IMR-90 (cell line): ENCODE results near the gene DAB1. TPM values are rescaled to one million over a fixed set of nuclear protein-coding genes. Genes with fewer than 3 reads are reported as not detected.

ENCODE experiments used
- ATAC-seq: fragments of 200-7000 bp; cut with Tn5 transposase; 2 replicates; pipeline ENCODE4 v1.9.1; 2020; ENCODE audit warnings: low read depth, mild to moderate bottlenecking, moderate library complexity
- BruUV-seq: library from RNA; stranded (reverse); fragments of 400-500 nt; replicated peaks from 2 replicates; lab custom pipeline; 2021; lab: Mats Ljungman, UMichigan
- CTCF ChIA-PET: fragments of 300-600 bp; formaldehyde crosslinking; extraction: SDS; loops from one replicate; lab custom pipeline; 2021; ENCODE audit warnings: antibody characterized with exemption; lab: Yijun Ruan, JAX
- POLR2A ChIA-PET: fragments of 300-600 bp; sonication (Branson Sonifier 250); formaldehyde crosslinking; loops from one replicate; lab custom pipeline; 2022; ENCODE audit warnings: antibody characterized with exemption; ENCODE audit not compliant: unreplicated experiment; lab: Charles Lee
- DNase-seq: peaks from one replicate; pipeline ENCODE4 v3.0.0; 2013
- H2AFZ ChIP-seq: replicated peaks from 2 replicates; pipeline ENCODE3; 2013; ENCODE audit warnings: low read length, mild to moderate bottlenecking; ENCODE audit not compliant: poor library complexity
- H2AK5ac ChIP-seq: 2 replicates; pipeline ENCODE4 v1.6.1; 2013; ENCODE audit warnings: low read depth, low read length, inconsistent platforms
- H2AK9ac ChIP-seq: replicated peaks from 2 replicates; pipeline ENCODE3; 2013; ENCODE audit warnings: mild to moderate bottlenecking, low read depth, low read length, moderate library complexity; ENCODE audit not compliant: poor library complexity
- H2BK120ac ChIP-seq: 2 replicates; pipeline ENCODE4 v1.6.1; 2013; ENCODE audit warnings: low read depth, low read length, inconsistent platforms
- H2BK15ac ChIP-seq: 3 replicates; pipeline ENCODE4 v1.6.1; 2013; ENCODE audit warnings: low read depth, low read length, inconsistent platforms
- H2BK20ac ChIP-seq: 2 replicates; pipeline ENCODE4 v1.6.1; 2013; ENCODE audit warnings: low read depth, mild to moderate bottlenecking, inconsistent platforms, low read length, moderate library complexity
- H2BK5ac ChIP-seq: 2 replicates; pipeline ENCODE4 v1.6.1; 2013; ENCODE audit warnings: mild to moderate bottlenecking, low read depth, low read length, inconsistent platforms; ENCODE audit not compliant: poor library complexity, severe bottlenecking
- H3K14ac ChIP-seq: replicated peaks from 2 replicates; pipeline ENCODE4 v1.6.1; 2013; ENCODE audit warnings: low read depth, low read length, inconsistent platforms
- H3K18ac ChIP-seq: 2 replicates; pipeline ENCODE4 v1.6.1; 2013; ENCODE audit warnings: low read depth, low read length, control low read depth
- H3K23ac ChIP-seq: 2 replicates; pipeline ENCODE4 v1.6.1; 2013; ENCODE audit warnings: low read depth, low read length, inconsistent platforms
- H3K27ac ChIP-seq: 2 replicates; pipeline ENCODE4 v1.5.1; 2013; ENCODE audit warnings: mild to moderate bottlenecking, control low read depth, low read length; ENCODE audit not compliant: insufficient read depth
- H3K27me3 ChIP-seq: 2 replicates; pipeline ENCODE4 v1.6.1; 2013; ENCODE audit warnings: low read length; ENCODE audit not compliant: control insufficient read depth, insufficient read depth
- H3K36me3 ChIP-seq: 2 replicates; pipeline ENCODE4 v1.6.1; 2013; ENCODE audit warnings: low read length, mixed read lengths; ENCODE audit not compliant: control insufficient read depth, insufficient read depth
- H3K4ac ChIP-seq: 2 replicates; pipeline ENCODE4 v1.6.1; 2013; ENCODE audit warnings: low read depth, low read length, inconsistent platforms
- H3K4me1 ChIP-seq: 2 replicates; pipeline ENCODE4 v1.6.1; 2013; ENCODE audit warnings: low read length, mixed read lengths; ENCODE audit not compliant: control insufficient read depth, insufficient read depth
- H3K4me2 ChIP-seq: 2 replicates; pipeline ENCODE4 v1.6.1; 2013; ENCODE audit warnings: low read depth, mild to moderate bottlenecking, control low read depth, low read length, moderate library complexity
- H3K4me3 ChIP-seq: 2 replicates; pipeline ENCODE4 v1.5.1; 2013; ENCODE audit warnings: low read depth, mild to moderate bottlenecking, control low read depth, low read length, moderate library complexity; ENCODE audit not compliant: insufficient read depth
- H3K56ac ChIP-seq: 2 replicates; pipeline ENCODE4 v1.6.1; 2013; ENCODE audit warnings: low read length, inconsistent platforms; ENCODE audit not compliant: insufficient read depth; ENCODE audit errors: extremely low read depth
- H3K79me1 ChIP-seq, 2 experiments: 2 replicates each; pipeline ENCODE4 v1.6.1; 2013; ENCODE audit warnings: low read length in 2 of 2, inconsistent platforms in 1 of 2, low read depth in 1 of 2
- H3K9ac ChIP-seq: 2 replicates; pipeline ENCODE4 v1.6.1; 2013; ENCODE audit warnings: low read depth, low read length, control low read depth
- H3K9me1 ChIP-seq: 2 replicates; pipeline ENCODE4 v1.6.1; 2013; ENCODE audit warnings: low read length, inconsistent platforms; ENCODE audit not compliant: insufficient read depth
- H3K9me3 ChIP-seq: 2 replicates; pipeline ENCODE4 v1.6.1; 2013; ENCODE audit warnings: low read length; ENCODE audit not compliant: control insufficient read depth, insufficient read depth
- H4K20me1 ChIP-seq: 2 replicates; pipeline ENCODE4 v1.6.1; 2013; ENCODE audit warnings: low read length, inconsistent platforms; ENCODE audit not compliant: insufficient read depth
- H4K5ac ChIP-seq: 2 replicates; pipeline ENCODE4 v1.6.1; 2013; ENCODE audit warnings: mild to moderate bottlenecking, low read depth, low read length, control low read depth
- H4K8ac ChIP-seq, 2 experiments: 2 replicates each; pipeline ENCODE4 v1.6.1; 2013; ENCODE audit warnings: low read depth in 2 of 2, low read length in 2 of 2, control low read depth in 1 of 2, inconsistent platforms in 1 of 2
- H4K91ac ChIP-seq: 2 replicates; pipeline ENCODE4 v1.6.1; 2013; ENCODE audit warnings: low read depth, low read length, inconsistent platforms; ENCODE audit not compliant: insufficient read depth
- CEBPB ChIP-seq: IDR thresholded peaks from 2 replicates; pipeline ENCODE4 v1.6.1; 2012; ENCODE audit warnings: low read depth, low read length, improper control_type of control experiment
- CTCF ChIP-seq: conservative IDR thresholded peaks from 2 replicates; pipeline ENCODE4 v1.5.1; 2012; ENCODE audit warnings: mild to moderate bottlenecking, low read depth, low read length, improper control_type of control experiment
- ELK1 ChIP-seq: fragments of 150-350 bp; IDR thresholded peaks from 2 replicates; pipeline ENCODE4 v1.6.1; 2016; ENCODE audit warnings: low read depth, mild to moderate bottlenecking, low read length, moderate library complexity, borderline replicate concordance
- FOS ChIP-seq: fragments of 150-350 bp; IDR thresholded peaks from 2 replicates; pipeline ENCODE4 v1.6.1; 2016; ENCODE audit warnings: low read depth, low read length
- MAFK ChIP-seq: IDR thresholded peaks from 2 replicates; pipeline ENCODE4 v1.6.1; 2012; ENCODE audit warnings: low read depth, low read length, improper control_type of control experiment
- MXI1 ChIP-seq: IDR thresholded peaks from 2 replicates; pipeline ENCODE4 v1.6.1; 2012; ENCODE audit warnings: low read depth, mild to moderate bottlenecking, low read length, moderate library complexity, borderline replicate concordance
- NFE2L2 ChIP-seq: fragments of 150-350 bp; IDR thresholded peaks from 2 replicates; pipeline ENCODE4 v1.6.1; 2016; ENCODE audit warnings: low read depth, mild to moderate bottlenecking, low read length
- POLR2A ChIP-seq: IDR thresholded peaks from 2 replicates; pipeline ENCODE4 v1.6.1; 2012; ENCODE audit warnings: mild to moderate bottlenecking, low read depth, low read length
- RAD21 ChIP-seq: IDR thresholded peaks from 2 replicates; pipeline ENCODE4 v1.6.1; 2012; ENCODE audit warnings: low read length, improper control_type of control experiment
- RFX5 ChIP-seq: IDR thresholded peaks from 2 replicates; pipeline ENCODE4 v1.8.0; 2012; ENCODE audit warnings: low read depth, mild to moderate bottlenecking, low read length, moderate library complexity
- USF2 ChIP-seq: fragments of 150-350 bp; IDR thresholded peaks from 2 replicates; pipeline ENCODE4 v1.6.1; 2017; ENCODE audit warnings: mild to moderate bottlenecking, antibody characterized with exemption, low read length, low read depth
- WGBS, 2 experiments: methylation state at CpG; one replicate each; pipeline versions ENCODE4 v1.1.5 to v1.1.7; 2013; ENCODE audit warnings: missing lambda C conversion rate in 2 of 2; ENCODE audit not compliant: insufficient read length in 1 of 2; ENCODE audit errors: extremely low coverage in 2 of 2; 5-methylcytosine and 5-hydroxymethylcytosine counted together
- dilution Hi-C: fragments of 300-500 bp; cut with HindIII; formaldehyde crosslinking; loops from one replicate; pipeline ENCODE4 v1.14.3; 2018; ENCODE audit warnings: low sequenced_read_pairs; ENCODE audit not compliant: unreplicated experiment
- in situ Hi-C: fragments of 300-500 bp; cut with MboI; formaldehyde crosslinking; loops from 3 replicates; pipeline ENCODE4 v1.14.3; 2019; ENCODE audit warnings: low sequenced_read_pairs, inconsistent platforms, mixed read lengths
- intact Hi-C: fragments of 100-400 bp; cut with micrococcal nuclease; formaldehyde crosslinking; loops from 2 replicates; pipeline ENCODE4 v1.10.0; 2022
- polyA plus RNA-seq, 3 experiments: library from polyadenylated mRNA; depleted of rRNA; stranded (reverse); fragments of >200 nt; gene quantifications; 2 replicates each; pipeline ENCODE4 v1.2.3, GENCODE V29; 2012; ENCODE audit warnings: low replicate concordance in 1 of 3
- total RNA-seq: library from RNA; depleted of rRNA; stranded (reverse); fragments of >200 nt; gene quantifications from 2 replicates; pipeline ENCODE4 v1.2.3, GENCODE V29; 2012

The DAB1 gene
- total and polyA plus RNA-seq, 2 of the 4 experiments (the other 2 are of a cell fraction): 0.18 to 0.41 TPM

GRCh38 chr1:57156907-57157306, 267.0 kb downstream of the DAB1 start:
- no peaks in the 10 kb centered on the region for H3K4me1 ChIP-seq
- no peak overlapping the region for H2BK15ac ChIP-seq
- no peak overlapping the region for H3K56ac ChIP-seq
- no peaks in the 10 kb centered on the region for H3K9me1 ChIP-seq
- no peak overlapping the region for H2BK120ac ChIP-seq
- no peak overlapping the region for H2AK5ac ChIP-seq
- H3K79me1 ChIP-seq: no peaks in the 10 kb centered on the region
- in situ Hi-C loops (no loop called here), intact Hi-C loops (no loop called here), dilution Hi-C loops (no loop called here)
- H3K27ac ChIP-seq: no peak overlapping the region
- H2BK5ac ChIP-seq: no peak overlapping the region
- no peak overlapping the region for H3K23ac ChIP-seq
- CTCF ChIA-PET: no interaction called here
- H3K4me3 ChIP-seq: no peak overlapping the region
- no peak overlapping the region for H3K9ac ChIP-seq
- POLR2A ChIA-PET: interaction anchor here (0.6 kb wide), 1 partner anchor 61 kb away, joined by 4 read pairs; no protein-coding TSS in a partner anchor
- BruUV-seq: no TSS peak
- H4K20me1 ChIP-seq: no peaks in the 10 kb centered on the region
- 100% methylated on average over 1 of the region's 3 CpGs; no CpG with 5 or more reads in 1 of the 2 experiments for WGBS, 2 experiments
- no peak overlapping the region for H2BK20ac ChIP-seq
- no peak overlapping the region for H3K4me2 ChIP-seq
- no peaks in the 10 kb centered on the region for H3K9me3 ChIP-seq
- H3K27me3 ChIP-seq: no peaks in the 10 kb centered on the region
- no peak overlapping the region for H4K91ac ChIP-seq
- no peak overlapping the region for H4K5ac ChIP-seq
- no peak overlapping the region for H2AK9ac ChIP-seq
- H2AFZ ChIP-seq: no peak overlapping the region
- no peak overlapping the region for H3K4ac ChIP-seq
- no peak overlapping the region for H4K8ac ChIP-seq
- H3K36me3 ChIP-seq: no peaks in the 10 kb centered on the region
- no peak overlapping the region for H3K18ac ChIP-seq
- ATAC-seq (no peak), DNase-seq (no peak)
- H3K14ac ChIP-seq: no peak overlapping the region
- TF ChIP-seq FOS (no peak), CTCF (no peak), RAD21 (no peak), ELK1 (no peak), RFX5 (no peak), POLR2A (no peak), MXI1 (no peak), NFE2L2 (no peak), USF2 (no peak), MAFK (no peak), CEBPB (no peak)
